HG03196 (cell line): ENCODE data around the gene KRT8.
"Not testable (repeated sequence)": the region's sequence is repeated elsewhere in the genome, so short reads cannot be mapped to it uniquely, and the experiment has no call there.

Experiments
- ATAC-seq: cut with Tn5 transposase; IDR thresholded peaks from one replicate; pipeline ENCODE4 v1.9.1; 2021; ENCODE audit not compliant: unreplicated experiment

Gene KRT8

DNA sequence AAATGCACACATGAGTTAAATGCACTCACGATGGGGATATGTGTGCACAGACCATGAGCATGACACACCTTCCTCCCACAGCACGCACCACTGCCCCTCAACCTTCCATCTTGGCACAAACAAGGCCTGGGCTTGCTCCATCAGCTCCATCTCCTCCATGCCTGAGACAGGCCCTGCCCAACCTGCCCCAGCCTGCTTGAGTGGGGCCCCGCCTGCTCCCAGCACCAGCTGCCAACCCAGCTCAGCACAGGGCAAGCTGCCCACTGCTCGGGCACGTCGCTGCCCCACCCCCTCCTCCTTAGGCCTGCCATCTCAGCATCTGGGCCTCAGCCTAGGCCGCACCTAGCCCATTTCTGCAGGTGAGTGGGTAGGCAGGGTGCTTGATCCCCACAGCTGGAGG is 28.5 kb downstream of the KRT8 start:
- ATAC-seq, result no peak

DNA sequence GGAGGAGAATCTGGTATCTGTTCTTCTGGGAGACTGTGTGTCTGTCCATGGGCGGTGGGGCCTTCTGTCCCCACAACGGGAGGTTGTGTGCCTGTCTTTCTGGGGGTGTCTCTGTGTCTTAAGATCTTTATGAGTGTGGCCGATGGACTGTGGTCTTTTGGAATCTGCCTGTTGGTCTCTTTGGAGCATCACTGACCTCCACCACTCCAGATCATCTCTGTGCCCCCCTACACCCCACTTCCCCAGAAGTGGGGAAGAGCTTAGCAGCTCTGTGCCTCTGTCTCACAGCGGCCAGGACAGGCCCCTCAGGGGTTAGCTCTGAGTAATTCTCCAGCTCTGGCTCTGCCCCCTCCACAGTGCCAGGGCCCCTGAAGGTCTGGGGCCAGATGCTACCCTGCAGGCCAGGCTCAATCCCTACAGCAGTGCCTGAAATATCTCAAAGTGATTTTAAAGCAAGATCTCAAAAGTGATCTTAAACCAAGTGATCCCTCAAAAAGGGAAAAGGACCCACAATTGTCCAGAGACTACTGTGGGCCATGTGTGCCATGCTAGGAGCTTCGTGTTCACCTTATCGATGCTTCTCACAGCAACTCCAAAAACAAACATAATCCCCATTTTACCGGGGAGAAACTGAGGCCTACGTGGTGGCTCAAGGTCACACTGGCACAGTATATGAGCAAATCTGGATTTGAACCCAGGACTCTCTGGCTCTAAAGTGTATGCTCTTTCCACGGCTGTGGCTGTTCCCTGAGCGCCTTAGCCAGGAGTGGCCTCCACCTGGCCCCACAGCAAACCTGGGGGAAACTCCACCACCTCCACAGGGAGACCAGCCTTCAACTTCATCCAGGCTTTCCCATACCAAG is 30.1 kb downstream of the KRT8 start:
- ATAC-seq, result no peak

- ATAC-seq, result no peak
These were observed 30.9 kb downstream of the KRT8 start for GRCh38 chr12:52873832-52874572.

- ATAC-seq, result no peak
These were observed 31.4 kb downstream of the KRT8 start for GRCh38 chr12:52873513-52873831.

DNA sequence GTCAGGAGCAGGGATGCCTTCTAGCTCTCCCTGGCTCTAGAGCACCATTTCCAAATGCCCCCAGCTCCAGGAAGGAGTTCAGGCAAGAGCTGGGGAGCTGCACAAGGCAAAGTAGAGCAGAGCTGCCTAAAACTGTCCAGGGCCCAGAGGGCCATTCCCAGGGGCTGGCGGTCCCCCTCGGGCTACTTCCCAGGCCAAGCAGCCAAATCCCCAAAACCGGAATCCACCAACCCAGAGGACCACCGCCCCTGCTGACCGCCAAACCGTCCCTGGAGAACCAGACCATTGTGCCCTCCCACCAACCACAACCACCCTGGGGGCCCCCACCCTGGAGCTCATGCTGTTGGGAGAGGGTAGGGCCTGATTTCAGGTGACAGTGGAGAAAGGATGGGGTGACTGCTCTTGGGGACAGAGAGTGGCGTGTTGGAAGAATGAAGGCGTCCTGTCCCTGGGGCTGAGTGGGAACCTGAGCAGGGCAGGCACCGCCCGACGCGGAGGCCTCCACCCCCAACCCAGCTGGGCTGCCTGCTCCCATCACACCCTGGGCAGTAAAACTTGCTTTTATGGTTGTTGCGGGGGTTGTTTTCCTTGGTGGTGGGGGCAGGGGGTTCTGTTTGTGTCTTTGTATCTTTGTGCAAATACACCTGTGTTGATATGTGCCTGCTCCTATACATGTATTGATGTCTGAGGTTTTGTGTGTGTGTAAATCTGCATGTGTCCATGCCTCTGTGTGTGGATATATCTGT is 32.1 kb downstream of the KRT8 start:
- no peak for ATAC-seq

- no peak for ATAC-seq
These were observed 33.4 kb downstream of the KRT8 start for GRCh38 chr12:52871291-52872039.

DNA sequence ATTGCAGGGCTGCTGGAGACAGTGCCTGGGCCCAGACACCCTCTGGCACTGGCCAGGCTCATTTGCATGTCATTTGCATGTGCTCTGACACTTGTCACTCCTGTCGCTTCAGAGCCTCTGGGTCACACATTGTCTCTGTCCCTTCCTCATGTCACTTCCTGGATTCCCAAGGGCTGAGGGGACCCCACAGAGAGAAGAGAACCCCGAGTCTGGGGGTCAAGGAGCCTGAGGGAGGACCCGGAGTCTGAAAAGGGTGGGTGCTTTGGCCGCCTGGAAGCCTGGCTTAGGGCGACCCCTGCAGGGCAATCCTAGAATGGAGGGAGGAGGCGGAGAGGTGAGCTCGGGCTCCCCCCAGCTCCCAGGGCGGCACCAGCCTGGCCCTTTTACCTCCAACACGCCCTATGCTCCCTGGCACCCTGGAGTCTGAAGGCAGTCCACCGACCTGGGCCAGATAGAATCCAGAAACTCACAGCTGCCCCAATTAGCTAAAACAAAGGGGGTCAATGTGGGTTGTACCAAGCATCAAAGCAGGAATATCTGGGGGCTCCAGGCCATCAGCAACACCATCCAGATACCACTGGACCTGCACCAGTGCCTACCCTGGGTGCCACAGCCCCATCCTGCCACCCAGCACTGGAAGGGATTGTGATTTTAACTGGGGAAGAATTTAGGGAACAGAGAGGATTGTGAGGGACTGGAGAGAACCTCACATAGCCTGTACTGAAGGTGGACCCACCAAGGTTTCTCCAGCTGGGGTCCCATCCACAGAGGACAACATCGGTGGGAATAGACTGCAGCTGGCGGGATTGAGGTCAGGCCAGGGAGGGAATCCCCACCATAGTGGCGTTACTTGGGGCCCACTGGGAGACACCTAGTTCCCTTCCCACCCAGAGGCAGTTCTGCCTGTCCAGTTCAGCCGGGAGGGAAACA is 34.2 kb downstream of the KRT8 start:
- ATAC-seq, result no peak

DNA sequence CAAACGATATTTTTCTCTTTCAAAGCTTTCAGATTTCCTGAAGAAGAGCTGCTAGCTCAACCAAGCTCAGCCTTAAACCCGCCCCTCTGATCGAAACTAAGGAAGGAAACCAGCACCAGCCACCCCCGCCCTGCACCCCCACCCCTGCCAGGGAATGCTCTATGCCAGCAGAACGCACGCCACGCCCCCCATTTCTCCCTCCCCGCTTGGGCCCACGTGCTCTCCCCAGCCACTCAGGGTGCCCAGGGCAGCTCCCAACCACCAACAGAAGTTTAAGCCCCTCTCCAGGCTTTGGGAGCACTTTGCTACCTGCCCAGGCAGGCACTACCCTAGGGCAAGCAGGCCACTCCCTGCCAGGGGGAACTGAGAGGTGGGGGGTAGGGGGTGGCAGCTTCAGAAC is 37.2 kb downstream of the KRT8 start:
- ATAC-seq, result no peak

DNA sequence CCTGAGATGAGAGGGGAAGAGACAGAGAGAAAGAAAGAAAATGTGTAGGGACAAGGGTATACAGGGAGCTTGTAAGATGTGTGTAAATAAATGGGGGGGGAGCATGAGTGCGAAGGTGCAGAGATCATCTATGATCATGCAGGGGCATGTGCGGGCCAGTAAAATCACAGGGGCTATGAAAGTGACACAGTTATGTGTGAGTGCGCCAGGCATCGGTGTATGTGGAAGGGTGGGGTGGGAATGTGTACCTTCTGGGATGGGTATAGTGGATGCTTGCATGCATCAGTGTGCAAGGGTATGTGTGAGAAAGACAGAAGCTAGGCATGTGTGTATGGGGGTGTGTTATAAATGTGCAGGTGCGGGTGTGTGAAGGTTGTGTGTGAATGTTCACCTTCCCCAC is 37.7 kb downstream of the KRT8 start:
- ATAC-seq, result no peak

DNA sequence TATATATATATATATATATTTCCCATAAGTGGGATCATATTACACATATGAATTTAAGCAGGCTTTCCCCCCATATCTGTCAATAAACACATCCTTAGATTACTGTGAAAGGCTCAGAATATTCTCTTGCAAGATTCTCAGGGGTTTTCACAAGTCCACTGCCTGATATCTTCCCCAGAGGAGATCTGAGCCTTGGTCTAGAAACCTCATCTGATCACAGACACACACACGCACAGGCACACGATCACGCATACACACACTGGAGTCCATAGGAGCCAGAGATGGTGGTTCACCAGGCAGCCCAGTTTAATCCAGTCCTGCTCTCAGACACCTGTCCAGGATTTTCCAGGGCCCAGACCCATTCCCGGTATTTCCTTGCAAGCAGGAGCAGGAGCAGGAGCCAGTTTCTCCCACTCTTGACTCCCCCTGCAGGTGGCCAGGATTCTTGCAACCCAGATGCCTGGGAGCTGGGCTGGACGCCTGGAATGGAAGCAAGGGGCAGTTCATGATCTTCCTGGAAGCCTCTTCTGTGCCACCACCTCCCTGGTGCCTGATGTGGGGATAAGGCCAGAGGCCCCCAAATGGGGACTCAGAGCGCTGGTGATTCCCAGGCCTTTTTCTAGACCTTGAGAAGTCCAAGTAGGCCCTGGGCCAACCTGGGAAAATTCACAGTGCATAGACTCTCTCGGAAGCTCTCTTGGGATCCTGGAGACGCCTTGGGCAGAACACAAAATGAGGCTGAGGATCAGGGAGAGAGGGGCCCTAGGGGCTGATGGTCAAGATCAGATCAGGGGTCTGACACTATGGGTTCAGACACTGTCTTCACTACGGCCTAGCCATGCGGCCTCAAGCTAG is 39.6 kb downstream of the KRT8 start:
- ATAC-seq, result no peak

DNA sequence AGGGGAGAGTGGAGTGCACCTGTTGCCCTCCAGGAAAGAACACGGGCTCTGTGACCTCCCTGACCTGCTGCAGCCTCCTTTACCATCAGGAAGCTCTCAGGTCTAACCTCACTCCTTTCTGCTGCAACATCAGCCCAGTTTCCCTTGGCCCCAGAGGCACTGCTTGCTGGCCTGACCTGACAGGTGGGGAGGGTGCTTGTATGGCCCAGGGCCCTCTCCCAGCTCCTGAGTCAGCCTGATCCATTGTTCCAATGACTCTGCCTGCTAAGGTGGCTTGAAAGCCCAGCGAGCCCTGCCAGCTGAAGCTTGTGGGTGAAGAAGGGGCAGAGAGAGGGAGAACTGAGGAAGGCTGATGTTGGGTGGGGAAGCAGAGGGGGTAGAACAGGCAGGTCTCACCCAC is 42.9 kb downstream of the KRT8 start:
- ATAC-seq, result no peak

DNA sequence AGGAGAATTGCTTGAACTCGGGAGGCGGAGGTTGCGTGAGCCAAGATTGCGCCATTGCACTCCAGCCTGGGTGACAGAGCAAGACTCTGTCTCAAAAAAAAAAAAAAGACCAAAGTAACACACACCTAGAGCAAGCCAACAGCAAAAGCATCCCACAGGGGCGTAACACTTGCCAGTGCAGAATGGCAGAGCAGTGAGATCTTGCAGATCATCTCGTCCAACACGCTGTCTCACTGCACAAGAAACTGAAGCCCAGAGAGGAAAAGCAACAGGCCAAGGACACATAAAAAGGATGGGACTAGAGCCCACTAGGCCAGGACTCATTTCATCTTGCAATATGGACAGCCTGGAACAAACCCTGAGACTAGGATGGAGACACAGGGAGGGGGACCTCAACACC is 43.4 kb downstream of the KRT8 start:
- no peak for ATAC-seq

DNA sequence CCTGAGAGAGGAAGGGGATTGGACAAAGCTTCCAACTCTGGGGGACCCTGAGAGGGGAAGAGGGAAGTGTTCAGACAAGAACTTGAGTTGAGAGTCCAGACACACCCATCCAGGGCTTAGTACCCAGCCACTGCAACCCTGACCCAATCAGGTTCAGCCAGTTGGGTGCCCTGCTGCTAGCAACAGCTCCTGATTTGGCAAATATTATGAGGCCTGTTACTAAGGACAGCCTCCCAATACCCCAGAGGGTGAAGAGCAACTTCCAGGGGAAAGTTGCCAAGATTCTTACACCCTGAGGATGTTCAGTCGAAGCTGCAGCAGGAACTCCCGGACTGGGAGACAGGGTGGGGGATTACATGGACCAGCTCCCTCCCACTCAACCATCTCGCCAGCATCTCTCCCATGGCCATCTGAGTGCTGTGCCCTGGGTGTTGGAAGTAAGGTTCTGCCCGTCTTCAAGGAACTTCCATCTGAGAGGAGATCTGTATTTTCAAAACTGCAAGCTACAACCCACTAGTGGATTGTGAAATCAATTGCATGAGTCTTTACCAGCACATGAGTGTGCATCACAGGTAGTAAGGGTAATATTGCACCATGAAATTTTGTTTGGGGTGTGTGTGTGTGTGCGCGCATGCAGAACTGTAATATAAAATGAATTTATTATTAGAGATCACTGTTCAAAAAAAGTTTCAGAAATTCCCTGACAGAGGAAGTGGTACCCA is 44.6 kb downstream of the KRT8 start:
- no peak for ATAC-seq

DNA sequence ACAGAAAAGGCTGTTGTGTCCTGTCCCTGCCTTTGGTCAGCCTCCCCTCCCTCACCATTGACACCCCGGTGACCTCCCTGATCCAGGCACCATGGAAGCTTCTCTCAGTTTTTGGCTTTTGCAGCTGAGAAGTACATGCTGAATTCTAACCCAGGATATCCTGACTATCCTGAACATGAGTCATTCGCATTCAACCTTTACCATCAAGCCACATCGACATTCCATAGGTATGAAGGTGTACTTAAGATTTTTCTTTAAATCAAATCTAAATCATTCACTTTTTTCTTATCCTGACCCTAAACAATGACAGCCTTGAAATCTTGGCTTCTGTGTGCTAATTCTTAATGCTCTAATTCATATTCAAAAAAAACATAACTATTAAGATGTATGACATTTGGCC is 47.4 kb downstream of the KRT8 start:
- no peak for ATAC-seq

DNA sequence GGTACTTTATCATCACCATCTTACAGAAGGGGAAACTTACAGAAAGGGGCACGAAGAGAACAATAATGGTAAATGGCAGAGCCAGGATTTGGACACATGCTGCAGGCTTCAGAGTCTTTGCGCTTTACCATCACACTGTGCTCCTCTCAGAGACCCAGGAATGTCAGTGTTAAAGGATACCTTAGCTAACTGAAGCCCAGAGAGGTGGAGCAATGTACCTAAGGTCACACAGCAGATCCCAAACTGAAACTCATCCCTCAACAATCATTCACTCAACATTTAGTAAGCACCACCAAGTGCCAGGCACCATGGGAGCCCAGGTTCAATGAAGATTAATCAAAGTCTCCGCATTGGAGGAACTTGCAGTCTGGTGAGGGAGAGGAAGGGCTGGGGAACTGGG is 48.1 kb downstream of the KRT8 start:
- no peak for ATAC-seq

DNA sequence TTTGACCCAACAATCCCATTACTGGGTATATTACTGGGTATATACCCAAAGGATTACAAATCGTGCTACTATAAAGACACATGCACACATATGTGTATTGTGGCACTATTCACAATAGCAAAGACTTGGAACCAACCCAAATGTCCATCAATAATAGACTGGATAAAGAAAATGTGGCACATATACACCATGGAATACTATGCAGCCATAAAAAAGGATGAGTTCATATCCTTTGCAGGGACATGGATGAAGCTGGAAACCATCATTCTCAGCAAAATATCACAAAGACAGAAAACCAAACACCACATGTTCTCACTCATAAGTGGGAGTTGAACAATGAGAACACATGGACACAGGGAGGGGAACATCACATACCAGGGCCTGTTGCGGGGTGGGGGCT is 48.8 kb downstream of the KRT8 start:
- not testable (repeated sequence) for ATAC-seq

DNA sequence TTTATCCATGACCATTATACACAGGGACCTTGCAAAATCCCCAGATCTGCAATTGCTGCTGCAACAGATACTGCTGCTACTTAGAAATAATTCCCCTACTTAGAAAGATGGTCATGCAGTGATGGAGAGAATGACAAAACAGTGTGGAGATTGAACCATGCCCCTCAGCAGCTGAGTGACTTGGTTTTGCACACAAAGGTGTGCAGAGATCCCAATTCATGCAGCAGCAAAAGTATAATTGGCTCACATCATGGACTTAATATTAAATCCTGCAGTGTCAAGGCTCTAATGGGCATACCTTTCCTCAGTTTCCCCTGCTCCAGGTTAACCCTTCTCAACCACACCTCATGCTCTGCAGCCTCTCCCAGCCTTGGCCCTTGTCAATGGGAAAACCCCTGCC is 53.1 kb downstream of the KRT8 start:
- no peak for ATAC-seq

DNA sequence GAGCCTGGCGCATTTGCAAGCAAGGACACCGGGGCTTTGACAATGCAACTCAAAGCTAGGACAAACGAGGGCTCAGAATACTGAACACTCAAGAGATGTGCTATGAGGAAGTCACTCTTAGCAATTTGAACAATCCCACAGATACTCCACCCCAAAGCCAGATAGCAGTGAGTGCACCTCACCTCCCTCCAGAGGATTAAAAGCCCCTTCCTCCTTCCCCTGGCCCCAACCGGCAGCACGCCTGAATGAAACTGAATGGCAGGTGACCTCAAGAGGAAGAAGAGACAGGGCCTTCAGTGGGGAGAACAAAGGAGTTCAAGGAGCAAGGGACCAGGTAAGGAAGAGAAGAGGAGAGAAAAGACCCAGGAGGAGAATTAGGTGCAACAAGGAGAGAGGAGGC is 54.2 kb downstream of the KRT8 start:
- ATAC-seq, result no peak

DNA sequence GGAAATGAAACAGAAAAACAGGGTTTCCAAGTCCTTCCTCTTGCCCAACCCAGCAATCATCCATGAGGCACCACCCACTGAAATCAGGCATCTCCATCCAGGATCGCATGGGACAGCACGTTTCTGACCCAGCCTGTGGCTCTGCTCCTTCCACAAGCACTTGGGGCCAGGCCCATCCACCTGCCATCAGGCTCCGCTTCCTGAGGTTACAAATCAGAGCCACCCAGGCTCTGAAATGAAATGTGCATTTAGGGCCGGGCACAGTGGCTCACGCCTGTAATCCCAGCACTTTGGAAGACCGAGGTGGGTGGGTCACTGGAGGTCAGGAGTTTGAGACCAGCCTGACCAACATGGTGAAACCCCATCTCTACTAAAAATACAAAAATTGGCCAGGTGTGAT is 55.4 kb downstream of the KRT8 start:
- no peak for ATAC-seq
